HG03457 (cell line): ENCODE results near the gene PTPRCAP.
"Not testable (repeated sequence)": the region's sequence is repeated elsewhere in the genome, so short reads cannot be mapped to it uniquely, and the experiment has no call there.

Experiments
- ATAC-seq: cut with Tn5 transposase; IDR thresholded peaks from one replicate; pipeline ENCODE4 v1.9.1; 2021; ENCODE audit warnings: moderate number of reproducible peaks; ENCODE audit not compliant: unreplicated experiment

Gene PTPRCAP

GRCh38 chr11:67465530-67465929 lies 28.0 kb upstream of the PTPRCAP start:
- ATAC-seq: not testable (repeated sequence)

GRCh38 chr11:67465189-67465510 lies 27.7 kb upstream of the PTPRCAP start:
- no peak for ATAC-seq

DNA sequence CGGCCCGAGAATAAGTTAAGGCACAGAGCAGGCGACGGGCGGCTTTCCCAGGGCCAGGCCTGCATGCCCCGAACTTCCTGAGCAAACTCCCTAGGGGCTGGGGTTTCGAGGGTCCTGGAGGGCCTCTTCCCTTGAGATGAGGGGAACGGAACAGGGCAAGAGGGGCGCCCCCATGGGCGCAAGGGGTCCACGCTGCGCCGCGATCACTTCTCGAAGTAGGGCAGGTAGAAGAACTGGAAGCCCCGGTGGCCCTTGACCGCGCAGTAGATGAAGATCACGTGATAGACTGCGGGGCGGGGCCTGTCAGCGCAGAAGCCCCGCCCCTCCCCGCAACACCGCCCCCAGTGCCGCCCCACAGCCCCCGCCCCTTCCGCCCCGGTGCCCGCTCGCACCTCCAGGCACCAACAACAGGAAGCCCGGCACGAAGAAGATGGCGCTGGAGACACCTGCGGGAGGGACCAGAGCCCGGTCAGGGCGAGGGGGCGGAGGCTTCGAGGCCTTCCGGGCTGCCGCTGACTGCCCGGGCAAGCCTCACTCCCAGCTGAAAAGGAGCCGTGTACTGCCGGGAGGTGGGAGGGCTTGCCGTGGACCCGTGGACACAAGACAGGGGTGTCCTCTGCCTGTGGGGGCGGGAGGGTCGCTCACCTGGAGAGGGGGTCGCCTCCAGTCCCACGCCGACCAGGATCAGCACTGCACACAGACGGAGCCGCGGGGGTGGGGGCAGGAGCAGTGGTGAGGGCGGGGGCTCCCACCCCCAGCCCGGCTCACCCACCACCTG lies 27.1 kb upstream of the PTPRCAP start:
- ATAC-seq: no peak

DNA sequence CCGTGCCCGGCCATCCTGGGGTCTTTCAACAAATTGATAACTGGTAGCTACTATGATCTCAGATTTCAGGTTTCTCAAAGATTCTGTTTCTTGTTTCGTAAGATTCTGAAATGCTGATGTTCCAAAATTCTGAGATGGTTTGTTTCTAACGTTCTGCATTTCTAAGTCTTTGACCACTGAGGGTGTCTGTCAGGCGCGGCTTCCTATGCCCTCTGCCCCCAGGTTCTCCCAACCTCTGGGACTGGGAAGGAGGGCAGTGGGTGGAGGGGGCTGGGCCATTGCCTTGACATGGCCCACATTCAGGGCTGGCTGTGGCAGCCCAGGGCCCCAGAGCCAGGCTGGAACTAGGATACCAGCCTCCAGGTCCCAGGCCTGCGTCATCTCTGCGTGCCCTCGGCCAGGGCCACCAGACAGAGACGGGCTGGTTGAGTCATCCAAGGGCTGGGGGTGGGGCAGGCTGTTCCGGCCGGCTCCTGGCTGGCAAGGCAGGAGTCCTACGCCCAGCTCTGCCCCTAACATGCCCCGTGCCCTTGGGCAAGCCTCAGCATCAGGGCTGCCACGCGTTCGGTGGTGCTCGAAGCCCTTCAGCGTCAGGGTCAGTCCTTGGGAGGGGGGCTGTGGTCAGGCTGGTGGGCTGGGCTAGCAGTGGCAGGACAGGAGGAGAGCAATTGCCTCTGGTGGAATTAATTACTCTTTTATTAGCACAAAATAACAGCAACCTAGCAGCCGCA lies 26.4 kb upstream of the PTPRCAP start:
- ATAC-seq: no peak

- ATAC-seq: no peak
Measured at GRCh38 chr11:67463186-67463585, 25.7 kb upstream of the PTPRCAP start.

GRCh38 chr11:67458266-67458665 lies 20.8 kb upstream of the PTPRCAP start:
- no peak for ATAC-seq

- ATAC-seq: no peak
Measured at GRCh38 chr11:67457453-67457852, 20.0 kb upstream of the PTPRCAP start.

DNA sequence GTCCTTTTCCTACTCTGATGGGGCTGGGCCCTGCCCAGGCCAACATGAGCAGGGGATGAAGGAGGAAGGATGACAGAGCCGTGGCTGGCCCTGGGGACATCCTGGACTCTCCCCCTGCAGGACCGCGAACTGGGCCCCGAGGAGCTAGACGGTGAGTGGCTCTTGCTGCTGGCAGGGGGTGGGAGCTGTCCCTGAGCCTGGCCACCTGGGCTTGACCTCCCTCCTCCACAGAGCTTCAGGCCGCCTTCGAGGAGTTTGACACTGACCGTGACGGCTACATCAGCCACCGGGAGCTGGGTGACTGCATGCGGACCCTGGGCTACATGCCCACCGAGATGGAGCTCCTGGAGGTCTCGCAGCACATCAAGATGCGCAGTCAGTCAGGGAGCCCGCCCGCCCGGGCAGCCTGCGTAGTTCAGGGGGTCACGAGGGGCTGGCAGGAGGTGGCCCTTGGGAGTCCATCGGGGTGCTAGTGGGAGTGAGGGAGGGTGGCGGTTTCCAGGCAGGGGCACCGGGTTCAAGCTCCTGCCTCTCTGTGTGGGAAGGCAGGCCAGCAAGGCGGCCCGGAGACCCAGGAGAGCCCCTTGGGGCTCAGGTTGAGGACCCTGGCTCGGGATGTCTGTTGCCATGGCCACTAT lies 18.7 kb upstream of the PTPRCAP start:
- no peak for ATAC-seq

DNA sequence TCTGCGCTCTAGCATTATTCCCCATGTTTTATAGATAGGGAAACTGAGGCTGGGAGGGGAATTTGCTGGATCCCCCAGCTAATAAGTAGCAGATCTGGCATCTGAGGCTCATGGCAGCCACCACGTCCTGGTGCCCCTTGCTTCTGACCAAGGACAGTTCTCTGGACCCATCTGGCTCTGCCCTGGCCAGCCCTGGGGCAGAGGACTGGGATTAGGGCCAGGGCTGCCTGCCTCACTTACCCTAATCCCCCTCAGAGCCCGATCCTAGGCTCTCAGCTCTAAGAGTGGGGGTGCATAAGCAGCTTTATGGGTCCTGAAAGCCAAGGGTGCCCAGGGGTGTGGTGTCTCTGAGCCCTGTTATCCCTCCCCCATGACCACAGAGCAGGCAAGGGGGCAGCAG lies 17.6 kb upstream of the PTPRCAP start, which contains the start of gene CABP4:
Gene CABP4, plus strand, starts transcription at position 301 of the 400 bp plus-strand sequence. Its CDS starts 70 bp downstream, at position 371.
- ATAC-seq: no peak

GRCh38 chr11:67453816-67454732 lies 16.6 kb upstream of the PTPRCAP start:
- ATAC-seq: no peak

DNA sequence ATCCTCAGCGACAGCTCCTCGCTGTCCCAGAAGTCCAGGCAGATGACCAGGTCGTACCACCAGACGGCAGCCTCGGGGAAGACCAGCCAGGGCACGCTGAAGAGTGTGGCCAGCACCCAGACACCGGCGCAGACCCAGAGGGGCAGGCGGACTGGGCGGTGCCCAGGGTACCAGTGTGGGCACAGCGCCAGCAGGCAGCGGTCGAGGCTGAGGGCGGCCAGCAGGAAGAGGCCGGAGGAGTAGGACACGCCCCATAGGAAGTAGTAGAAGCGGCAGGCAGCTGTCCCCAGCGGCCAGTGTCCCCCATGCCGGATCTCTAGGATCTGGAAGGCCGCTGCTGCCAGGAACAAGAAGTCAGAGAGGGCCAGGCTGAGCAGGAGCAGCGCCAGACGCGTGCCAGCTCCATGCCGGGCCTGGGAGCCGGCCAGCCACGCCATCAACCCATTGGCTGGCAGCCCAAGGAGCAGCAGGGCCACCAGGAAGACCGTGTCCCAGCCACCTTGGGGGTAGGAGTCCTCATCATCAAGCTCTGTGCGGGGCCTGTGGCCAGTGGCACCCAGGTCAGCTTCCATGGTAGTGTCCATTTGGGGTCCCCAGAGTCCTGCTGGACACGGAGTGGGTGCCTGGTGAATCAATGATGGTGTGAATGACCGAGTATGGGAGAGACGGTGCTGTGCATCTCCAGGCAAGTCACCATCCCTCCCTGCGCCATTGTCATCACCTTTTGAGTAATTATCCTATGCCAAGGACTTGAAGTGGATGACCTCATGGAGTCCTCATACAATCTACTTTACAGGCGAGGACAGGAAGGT lies 14.9 kb upstream of the PTPRCAP start, which contains the start of gene GPR152:
Gene GPR152, minus strand, starts transcription at position 589 of the 812 bp plus-strand sequence. Its CDS starts 5 bp downstream, at position 584.
- no peak for ATAC-seq

DNA sequence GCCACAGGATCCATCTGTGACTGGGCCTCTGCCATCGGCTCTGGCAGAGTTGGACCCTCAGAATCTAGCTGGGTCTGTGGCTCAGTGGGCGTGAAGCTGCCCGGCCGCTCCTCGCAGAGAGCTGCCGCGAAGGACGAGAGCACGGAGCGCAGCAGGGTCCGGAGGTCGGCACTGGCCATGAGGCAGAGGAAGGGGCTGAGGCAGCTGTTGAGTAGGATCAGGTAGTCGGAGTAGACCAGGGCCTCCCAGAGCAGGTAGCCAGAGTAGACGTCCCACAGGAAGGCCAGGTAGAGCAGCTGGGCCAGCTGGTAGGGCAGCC lies 14.1 kb upstream of the PTPRCAP start:
- no peak for ATAC-seq

- no peak for ATAC-seq
Measured at GRCh38 chr11:67450796-67451657, 13.5 kb upstream of the PTPRCAP start.

- ATAC-seq: no peak
Measured at GRCh38 chr11:67449116-67449844, 11.8 kb upstream of the PTPRCAP start.

DNA sequence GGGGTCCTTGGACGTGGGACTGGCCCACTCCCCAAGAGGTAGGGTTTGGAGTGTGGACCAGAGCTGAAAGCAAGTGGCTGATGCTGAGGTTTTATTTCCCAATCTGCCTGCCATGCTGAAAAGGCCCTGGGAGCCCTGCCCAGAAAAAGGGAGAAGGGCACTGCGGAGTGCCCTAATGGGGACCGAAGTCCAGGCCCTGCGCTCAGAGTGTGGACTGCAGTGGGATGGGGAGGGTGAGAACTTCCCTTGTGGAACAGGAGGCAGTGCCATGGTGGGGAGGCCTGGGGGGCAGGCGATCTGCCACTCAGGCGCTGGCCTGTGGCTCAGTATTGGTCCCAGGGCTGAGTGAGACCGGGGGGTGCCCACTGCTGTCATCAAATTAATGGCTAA lies 10.7 kb upstream of the PTPRCAP start:
- no peak for ATAC-seq

- ATAC-seq: no peak
Measured at GRCh38 chr11:67445515-67445914, 8.0 kb upstream of the PTPRCAP start.

DNA sequence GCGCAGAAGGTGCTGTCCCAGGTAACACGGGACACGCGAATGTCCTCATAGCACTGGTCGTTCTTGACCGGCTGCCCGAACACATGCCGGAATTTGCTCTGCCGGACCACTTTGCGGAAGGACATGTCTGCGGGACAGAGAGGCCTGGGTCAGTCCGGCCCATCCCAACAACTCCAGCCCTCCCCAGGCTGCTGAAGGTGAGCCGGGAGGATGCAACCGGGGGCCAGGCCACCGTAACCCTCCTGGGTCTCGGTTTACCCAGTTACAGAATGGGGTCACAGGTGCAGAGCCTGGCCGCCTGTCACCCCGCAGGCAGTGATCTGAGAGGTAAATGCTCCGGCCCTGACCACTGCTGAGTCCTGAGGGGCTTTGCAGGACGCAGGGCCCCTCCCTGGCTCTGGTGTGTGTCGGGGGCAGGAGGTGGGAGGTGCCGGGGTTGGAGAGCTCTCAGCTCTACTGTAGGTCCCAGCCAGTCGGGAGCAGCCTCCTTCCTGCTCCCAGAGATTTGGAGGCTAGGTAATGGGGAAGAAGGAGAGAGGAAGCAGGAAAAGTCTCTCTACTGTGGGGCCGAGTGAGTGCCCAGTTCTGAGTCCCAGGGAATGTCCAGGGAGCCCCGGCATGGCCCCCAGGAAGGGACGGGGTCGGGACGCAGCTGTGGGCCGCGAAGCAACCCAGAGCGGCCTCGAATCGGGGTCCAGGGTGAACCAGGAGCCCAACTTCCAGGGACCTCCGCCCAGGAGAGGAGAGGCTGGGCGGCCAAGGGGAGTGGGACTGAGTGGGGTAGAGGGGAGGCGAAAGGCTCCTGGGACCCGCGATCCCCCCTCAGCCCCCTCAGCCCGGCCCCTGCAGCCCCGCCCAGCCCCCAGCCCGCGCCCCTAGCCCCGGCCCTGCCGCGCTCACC lies 5.3 kb upstream of the PTPRCAP start:
- ATAC-seq: no peak
